Ishikawa (cell line): Measurements from ENCODE around the gene NAV1.

Experiments used
- CEBPB ChIP-seq: IDR thresholded peaks from 2 replicates; pipeline ENCODE4 v1.6.1; 2012
- CREB1 ChIP-seq: IDR thresholded peaks from 2 replicates; pipeline ENCODE4 v1.6.1; 2012; ENCODE audit warnings: low read depth
- EGR1 ChIP-seq: IDR thresholded peaks from 2 replicates; pipeline ENCODE4 v1.6.1; 2012
- EP300 ChIP-seq: IDR thresholded peaks from 2 replicates; pipeline ENCODE4 v1.6.1; 2012; ENCODE audit warnings: borderline replicate concordance
- FOXM1 ChIP-seq: IDR thresholded peaks from 2 replicates; pipeline ENCODE4 v1.6.1; 2012; ENCODE audit warnings: low read depth, borderline replicate concordance
- MAX ChIP-seq: IDR thresholded peaks from 2 replicates; pipeline ENCODE4 v1.6.1; 2012
- NFIC ChIP-seq: IDR thresholded peaks from 2 replicates; pipeline ENCODE4 v1.6.1; 2012
- RAD21 ChIP-seq: IDR thresholded peaks from 2 replicates; pipeline ENCODE4 v1.6.1; 2012; ENCODE audit warnings: low read depth
- TAF1 ChIP-seq: IDR thresholded peaks from 2 replicates; pipeline ENCODE4 v1.6.1; 2012; ENCODE audit warnings: low read depth, mild to moderate bottlenecking
- TCF12 ChIP-seq: IDR thresholded peaks from 2 replicates; pipeline ENCODE4 v1.6.1; 2012; ENCODE audit warnings: low read depth
- TEAD4 ChIP-seq: IDR thresholded peaks from 2 replicates; pipeline ENCODE4 v1.6.1; 2012
- USF1 ChIP-seq: IDR thresholded peaks from 2 replicates; pipeline ENCODE4 v1.6.1; 2012
- YY1 ChIP-seq: IDR thresholded peaks from 2 replicates; pipeline ENCODE4 v1.6.1; 2012; ENCODE audit warnings: low read depth
- ZBTB7A ChIP-seq: IDR thresholded peaks from 2 replicates; pipeline ENCODE4 v1.6.1; 2012; ENCODE audit warnings: low read depth
- TF ChIP-seq, protein P1 (sequence below): IDR thresholded peaks from 2 replicates; pipeline ENCODE4 v1.6.1; 2012; ENCODE audit warnings: low read depth, mild to moderate bottlenecking

The NAV1 gene

DNA sequence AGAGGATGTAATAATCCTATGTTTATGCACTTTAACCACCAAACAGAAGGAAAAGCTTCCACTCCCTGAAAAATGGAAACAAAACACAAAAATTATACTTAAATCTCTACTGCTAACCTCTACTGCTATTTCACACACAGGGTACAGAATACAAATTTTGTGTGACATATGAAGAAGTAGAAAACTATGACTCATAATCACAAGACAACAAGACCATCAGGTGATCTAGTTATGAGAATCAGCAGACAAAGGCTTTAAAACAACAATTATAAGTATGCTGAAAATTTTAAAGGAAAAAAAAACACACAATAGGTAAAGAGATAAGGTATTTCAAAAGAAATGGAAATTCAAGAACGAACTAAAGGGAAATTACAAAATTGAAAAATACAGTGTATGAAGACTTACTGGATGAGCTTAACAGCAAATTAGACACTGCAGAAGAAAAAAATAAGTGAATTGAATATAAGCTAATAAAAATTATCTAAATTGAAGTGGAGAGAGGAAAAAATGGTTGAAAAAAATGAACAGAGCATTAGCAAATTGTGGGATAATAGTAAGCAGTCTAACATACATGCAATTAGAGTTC, 13.6 kb upstream of the NAV1 start:
- TF ChIP-seq, protein P1, sequence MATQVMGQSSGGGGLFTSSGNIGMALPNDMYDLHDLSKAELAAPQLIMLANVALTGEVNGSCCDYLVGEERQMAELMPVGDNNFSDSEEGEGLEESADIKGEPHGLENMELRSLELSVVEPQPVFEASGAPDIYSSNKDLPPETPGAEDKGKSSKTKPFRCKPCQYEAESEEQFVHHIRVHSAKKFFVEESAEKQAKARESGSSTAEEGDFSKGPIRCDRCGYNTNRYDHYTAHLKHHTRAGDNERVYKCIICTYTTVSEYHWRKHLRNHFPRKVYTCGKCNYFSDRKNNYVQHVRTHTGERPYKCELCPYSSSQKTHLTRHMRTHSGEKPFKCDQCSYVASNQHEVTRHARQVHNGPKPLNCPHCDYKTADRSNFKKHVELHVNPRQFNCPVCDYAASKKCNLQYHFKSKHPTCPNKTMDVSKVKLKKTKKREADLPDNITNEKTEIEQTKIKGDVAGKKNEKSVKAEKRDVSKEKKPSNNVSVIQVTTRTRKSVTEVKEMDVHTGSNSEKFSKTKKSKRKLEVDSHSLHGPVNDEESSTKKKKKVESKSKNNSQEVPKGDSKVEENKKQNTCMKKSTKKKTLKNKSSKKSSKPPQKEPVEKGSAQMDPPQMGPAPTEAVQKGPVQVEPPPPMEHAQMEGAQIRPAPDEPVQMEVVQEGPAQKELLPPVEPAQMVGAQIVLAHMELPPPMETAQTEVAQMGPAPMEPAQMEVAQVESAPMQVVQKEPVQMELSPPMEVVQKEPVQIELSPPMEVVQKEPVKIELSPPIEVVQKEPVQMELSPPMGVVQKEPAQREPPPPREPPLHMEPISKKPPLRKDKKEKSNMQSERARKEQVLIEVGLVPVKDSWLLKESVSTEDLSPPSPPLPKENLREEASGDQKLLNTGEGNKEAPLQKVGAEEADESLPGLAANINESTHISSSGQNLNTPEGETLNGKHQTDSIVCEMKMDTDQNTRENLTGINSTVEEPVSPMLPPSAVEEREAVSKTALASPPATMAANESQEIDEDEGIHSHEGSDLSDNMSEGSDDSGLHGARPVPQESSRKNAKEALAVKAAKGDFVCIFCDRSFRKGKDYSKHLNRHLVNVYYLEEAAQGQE, result no peak
- no peak for TF ChIP-seq CEBPB
- TF ChIP-seq TEAD4, result no peak
- TF ChIP-seq YY1, result no peak
- TF ChIP-seq EGR1, result no peak
- no peak for TF ChIP-seq MAX
- TF ChIP-seq TCF12, result no peak
- TF ChIP-seq RAD21, result no peak
- TF ChIP-seq TAF1, result no peak
- TF ChIP-seq ZBTB7A, result no peak
- no peak for TF ChIP-seq USF1
- TF ChIP-seq NFIC, result no peak
- TF ChIP-seq FOXM1, result no peak
- no peak for TF ChIP-seq EP300
- no peak for TF ChIP-seq CREB1

- TF ChIP-seq YY1 (no peak), TCF12 (no peak), MAX (no peak), CEBPB (no peak), EGR1 (no peak), USF1 (no peak), FOXM1 (no peak), EP300 (no peak)
- TF ChIP-seq, protein P1, result no peak
Measured at GRCh38 chr1:201527879-201528278, 11.0 kb upstream of the NAV1 start.

GRCh38 chr1:201528631-201529252, 10.2 kb upstream of the NAV1 start:
- TF ChIP-seq YY1 (no peak), RAD21 (no peak), USF1 (no peak), EP300 (no peak), EGR1 (no peak), ZBTB7A (no peak), TAF1 (no peak), TEAD4 (no peak), NFIC (no peak), MAX (no peak), CREB1 (no peak), TCF12 (no peak), FOXM1 (no peak), CEBPB (no peak)
- TF ChIP-seq, protein P1, result no peak
